WTC11 (cell line): ENCODE results near the gene CLPSL1. TPM values are rescaled to one million over a fixed set of nuclear protein-coding genes. Genes with fewer than 3 reads are reported as not detected.

ENCODE experiments used
- ATAC-seq: fragments of 200-7000 bp; cut with Tn5 transposase; 2 replicates; pipeline ENCODE4 v1.10.0; 2021; ENCODE audit warnings: mild to moderate bottlenecking, moderate library complexity
- CTCF ChIA-PET: fragments of 300-600 bp; sonication (Branson Sonifier 250); formaldehyde crosslinking; loops from one replicate; lab custom pipeline; 2021; ENCODE audit warnings: antibody characterized with exemption; lab: Charles Lee
- POLR2A ChIA-PET: fragments of 350-600 bp; sonication (Branson Sonifier 250); formaldehyde crosslinking; loops from one replicate; lab custom pipeline; 2021; ENCODE audit warnings: antibody characterized with exemption; lab: Charles Lee
- DNase-seq: peaks from one replicate; pipeline ENCODE4 v3.0.0; 2021; ENCODE audit warnings: low spot score
- H3K27ac Mint-ChIP-seq: 2 replicates; pipeline ENCODE4 v1.8.0; 2021; ENCODE audit warnings: mixed read lengths
- H3K27me3 Mint-ChIP-seq: 2 replicates; pipeline ENCODE4 v1.8.0; 2021; ENCODE audit warnings: low read depth, mild to moderate bottlenecking, moderate library complexity, mixed read lengths
- H3K36me3 Mint-ChIP-seq: 2 replicates; pipeline ENCODE4 v1.8.0; 2021; ENCODE audit warnings: mixed read lengths
- H3K4me1 Mint-ChIP-seq: 2 replicates; pipeline ENCODE4 v1.8.0; 2022; ENCODE audit warnings: mixed read lengths
- H3K4me3 Mint-ChIP-seq: 2 replicates; pipeline ENCODE4 v1.8.0; 2021; ENCODE audit warnings: mild to moderate bottlenecking, moderate library complexity, mixed read lengths
- H3K9me3 Mint-ChIP-seq: 2 replicates; pipeline ENCODE4 v1.8.0; 2021; ENCODE audit warnings: mixed read lengths
- CREM ChIP-seq: sonication (generic); formaldehyde crosslinking; IDR thresholded peaks from 2 replicates; pipeline ENCODE4 v1.8.1; 2022; ENCODE audit warnings: mild to moderate bottlenecking, missing genetic modification reagents, moderate library complexity
- ETV6 ChIP-seq: sonication (generic); formaldehyde crosslinking; IDR thresholded peaks from 2 replicates; pipeline ENCODE4 v1.8.1; 2022; ENCODE audit warnings: mild to moderate bottlenecking, missing genetic modification reagents
- GTF2I ChIP-seq: fragments of 250-450 bp; sonication (Bioruptor Pico); conservative IDR thresholded peaks from 2 replicates; pipeline ENCODE4 v1.4.0; 2021; ENCODE audit warnings: mild to moderate bottlenecking
- JAZF1 ChIP-seq: fragments of 250-450 bp; sonication (Bioruptor Pico); IDR thresholded peaks from 2 replicates; pipeline ENCODE4 v1.9.0; 2021; ENCODE audit warnings: moderate library complexity, mild to moderate bottlenecking, inconsistent platforms
- MYBL2 ChIP-seq: sonication (generic); formaldehyde crosslinking; IDR thresholded peaks from 2 replicates; pipeline ENCODE4 v1.8.1; 2023; ENCODE audit warnings: mild to moderate bottlenecking, moderate library complexity, missing genetic modification reagents
- TEAD1 ChIP-seq: sonication (generic); formaldehyde crosslinking; IDR thresholded peaks from 2 replicates; pipeline ENCODE4 v1.8.0; 2022; ENCODE audit warnings: mild to moderate bottlenecking, missing genetic modification reagents
- TP53 ChIP-seq: sonication (generic); formaldehyde crosslinking; IDR thresholded peaks from 2 replicates; pipeline ENCODE4 v1.8.1; 2023; ENCODE audit warnings: mild to moderate bottlenecking, missing genetic modification reagents
- ZBTB21 ChIP-seq: sonication (generic); formaldehyde crosslinking; IDR thresholded peaks from 2 replicates; pipeline ENCODE4 v1.8.1; 2023; ENCODE audit warnings: mild to moderate bottlenecking, missing genetic modification reagents, borderline replicate concordance
- ZNF138 ChIP-seq: sonication (generic); formaldehyde crosslinking; conservative IDR thresholded peaks from 2 replicates; pipeline ENCODE4 v1.8.1; 2022; ENCODE audit warnings: mild to moderate bottlenecking, moderate library complexity, missing genetic modification reagents
- ZNF317 ChIP-seq: sonication (generic); formaldehyde crosslinking; IDR thresholded peaks from 2 replicates; pipeline ENCODE4 v1.8.1; 2023; ENCODE audit warnings: low read depth, mild to moderate bottlenecking, moderate library complexity, missing genetic modification reagents, borderline replicate concordance
- total RNA-seq: library from RNA; stranded (reverse); gene quantifications from 3 replicates; pipeline ENCODE4 v1.2.3, GENCODE V29; 2021
- TF ChIP-seq, protein P1 (sequence below): fragments of 250-450 bp; sonication (Bioruptor Pico); conservative IDR thresholded peaks from 2 replicates; pipeline ENCODE4 v1.9.0; 2021; ENCODE audit warnings: mild to moderate bottlenecking
- TF ChIP-seq, protein P2 (sequence below): sonication (generic); formaldehyde crosslinking; IDR thresholded peaks from 2 replicates; pipeline ENCODE4 v1.8.1; 2022; ENCODE audit warnings: missing genetic modification reagents, borderline replicate concordance
- TF ChIP-seq, protein P3 (sequence below): sonication (generic); formaldehyde crosslinking; conservative IDR thresholded peaks from 2 replicates; pipeline ENCODE4 v1.8.1; 2022; ENCODE audit warnings: mild to moderate bottlenecking, missing genetic modification reagents
- TF ChIP-seq, protein P4 (sequence below): sonication (generic); formaldehyde crosslinking; IDR thresholded peaks from 2 replicates; pipeline ENCODE4 v1.8.0; 2022; ENCODE audit warnings: mild to moderate bottlenecking, missing genetic modification reagents
- TF ChIP-seq, protein P5 (sequence below): sonication (generic); formaldehyde crosslinking; IDR thresholded peaks from 2 replicates; pipeline ENCODE4 v1.8.0; 2023; ENCODE audit warnings: missing genetic modification reagents, mild to moderate bottlenecking, borderline replicate concordance
- TF ChIP-seq, protein P6 (sequence below): fragments of 250-450 bp; sonication (Bioruptor Pico); IDR thresholded peaks from 2 replicates; pipeline ENCODE4 v2.1.2; 2022; ENCODE audit warnings: mild to moderate bottlenecking, moderate library complexity

CLPSL1 gene
- total RNA-seq, 1 experiment from 2014 or later = 0.42 TPM

DNA sequence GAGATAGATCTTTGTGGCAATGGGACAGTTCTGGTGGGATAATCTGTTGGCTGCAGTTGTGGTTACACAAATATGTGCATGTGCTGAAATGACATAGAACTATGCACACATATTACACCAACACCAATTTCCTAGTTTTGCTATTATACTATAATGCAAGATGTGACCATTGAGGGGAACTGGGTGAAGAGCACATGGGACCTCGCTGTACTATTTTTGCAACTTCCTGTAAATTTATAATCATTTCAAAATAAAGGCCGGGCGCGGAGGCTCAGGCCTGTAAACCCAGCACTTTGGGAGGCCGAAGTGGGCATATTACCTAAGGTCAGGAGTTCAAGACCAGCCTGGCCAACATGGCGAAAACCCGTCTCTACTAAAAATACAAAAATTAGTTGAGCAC is 35.3 kb upstream of the CLPSL1 start:
- ATAC-seq = no peak

More for the DNA sequence above, 35.3 kb upstream of the CLPSL1 start:
- TF ChIP-seq ETV6 (CRISPR knock-in tag) (no peak), ZNF138 (CRISPR knock-in tag) (no peak), TEAD1 (CRISPR knock-in tag) (no peak), ZBTB21 (no peak), TP53 (CRISPR knock-in tag) (no peak), ZNF317 (CRISPR knock-in tag) (no peak), GTF2I (CRISPR knock-in tag) (no peak), CREM (CRISPR knock-in tag) (no peak), MYBL2 (CRISPR knock-in tag) (no peak), JAZF1 (CRISPR knock-in tag) (no peak)
- TF ChIP-seq, protein P1, sequence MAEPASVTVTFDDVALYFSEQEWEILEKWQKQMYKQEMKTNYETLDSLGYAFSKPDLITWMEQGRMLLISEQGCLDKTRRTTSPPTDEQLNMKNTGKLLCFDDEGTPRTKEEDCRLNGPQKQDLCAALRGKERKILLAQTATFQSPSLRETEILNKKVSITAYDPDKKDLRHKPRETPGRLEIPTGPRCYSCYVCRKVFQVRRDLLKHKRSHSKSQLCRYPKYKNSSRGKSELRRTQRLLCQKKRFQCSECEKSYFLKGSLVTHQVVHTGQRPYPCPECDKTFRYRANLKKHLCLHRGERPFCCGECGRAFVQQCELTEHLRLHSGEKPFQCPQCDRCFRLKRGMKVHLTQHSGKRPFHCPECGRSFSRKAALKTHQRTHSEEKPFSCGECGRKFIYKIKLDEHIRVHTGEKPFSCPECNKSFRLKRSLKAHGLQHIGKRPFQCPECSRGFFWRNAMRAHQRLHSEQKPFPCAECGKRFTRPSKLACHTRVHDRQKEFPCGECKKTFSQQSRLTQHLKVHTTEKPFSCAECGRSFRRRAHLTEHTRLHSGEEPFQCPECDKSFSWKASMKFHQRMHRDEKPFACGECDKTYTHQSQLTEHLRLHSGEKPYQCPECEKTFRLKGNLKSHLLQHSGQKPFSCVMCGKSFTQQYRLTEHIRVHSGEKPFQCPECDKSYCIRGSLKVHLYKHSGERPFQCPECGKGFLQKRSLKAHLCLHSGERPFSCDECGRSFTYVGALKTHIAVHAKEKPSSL (CRISPR knock-in tag) = no peak
- TF ChIP-seq, protein P2, sequence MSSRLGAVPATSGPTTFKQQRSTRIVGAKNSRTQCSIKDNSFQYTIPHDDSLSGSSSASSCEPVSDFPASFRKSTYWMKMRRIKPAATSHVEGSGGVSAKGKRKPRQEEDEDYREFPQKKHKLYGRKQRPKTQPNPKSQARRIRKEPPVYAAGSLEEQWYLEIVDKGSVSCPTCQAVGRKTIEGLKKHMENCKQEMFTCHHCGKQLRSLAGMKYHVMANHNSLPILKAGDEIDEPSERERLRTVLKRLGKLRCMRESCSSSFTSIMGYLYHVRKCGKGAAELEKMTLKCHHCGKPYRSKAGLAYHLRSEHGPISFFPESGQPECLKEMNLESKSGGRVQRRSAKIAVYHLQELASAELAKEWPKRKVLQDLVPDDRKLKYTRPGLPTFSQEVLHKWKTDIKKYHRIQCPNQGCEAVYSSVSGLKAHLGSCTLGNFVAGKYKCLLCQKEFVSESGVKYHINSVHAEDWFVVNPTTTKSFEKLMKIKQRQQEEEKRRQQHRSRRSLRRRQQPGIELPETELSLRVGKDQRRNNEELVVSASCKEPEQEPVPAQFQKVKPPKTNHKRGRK (CRISPR knock-in tag) = no peak
- TF ChIP-seq, protein P3, sequence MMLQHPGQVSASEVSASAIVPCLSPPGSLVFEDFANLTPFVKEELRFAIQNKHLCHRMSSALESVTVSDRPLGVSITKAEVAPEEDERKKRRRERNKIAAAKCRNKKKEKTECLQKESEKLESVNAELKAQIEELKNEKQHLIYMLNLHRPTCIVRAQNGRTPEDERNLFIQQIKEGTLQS (CRISPR knock-in tag) = no peak
- TF ChIP-seq, protein P4, sequence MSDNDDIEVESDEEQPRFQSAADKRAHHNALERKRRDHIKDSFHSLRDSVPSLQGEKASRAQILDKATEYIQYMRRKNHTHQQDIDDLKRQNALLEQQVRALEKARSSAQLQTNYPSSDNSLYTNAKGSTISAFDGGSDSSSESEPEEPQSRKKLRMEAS (CRISPR knock-in tag) = no peak
- TF ChIP-seq, protein P5, sequence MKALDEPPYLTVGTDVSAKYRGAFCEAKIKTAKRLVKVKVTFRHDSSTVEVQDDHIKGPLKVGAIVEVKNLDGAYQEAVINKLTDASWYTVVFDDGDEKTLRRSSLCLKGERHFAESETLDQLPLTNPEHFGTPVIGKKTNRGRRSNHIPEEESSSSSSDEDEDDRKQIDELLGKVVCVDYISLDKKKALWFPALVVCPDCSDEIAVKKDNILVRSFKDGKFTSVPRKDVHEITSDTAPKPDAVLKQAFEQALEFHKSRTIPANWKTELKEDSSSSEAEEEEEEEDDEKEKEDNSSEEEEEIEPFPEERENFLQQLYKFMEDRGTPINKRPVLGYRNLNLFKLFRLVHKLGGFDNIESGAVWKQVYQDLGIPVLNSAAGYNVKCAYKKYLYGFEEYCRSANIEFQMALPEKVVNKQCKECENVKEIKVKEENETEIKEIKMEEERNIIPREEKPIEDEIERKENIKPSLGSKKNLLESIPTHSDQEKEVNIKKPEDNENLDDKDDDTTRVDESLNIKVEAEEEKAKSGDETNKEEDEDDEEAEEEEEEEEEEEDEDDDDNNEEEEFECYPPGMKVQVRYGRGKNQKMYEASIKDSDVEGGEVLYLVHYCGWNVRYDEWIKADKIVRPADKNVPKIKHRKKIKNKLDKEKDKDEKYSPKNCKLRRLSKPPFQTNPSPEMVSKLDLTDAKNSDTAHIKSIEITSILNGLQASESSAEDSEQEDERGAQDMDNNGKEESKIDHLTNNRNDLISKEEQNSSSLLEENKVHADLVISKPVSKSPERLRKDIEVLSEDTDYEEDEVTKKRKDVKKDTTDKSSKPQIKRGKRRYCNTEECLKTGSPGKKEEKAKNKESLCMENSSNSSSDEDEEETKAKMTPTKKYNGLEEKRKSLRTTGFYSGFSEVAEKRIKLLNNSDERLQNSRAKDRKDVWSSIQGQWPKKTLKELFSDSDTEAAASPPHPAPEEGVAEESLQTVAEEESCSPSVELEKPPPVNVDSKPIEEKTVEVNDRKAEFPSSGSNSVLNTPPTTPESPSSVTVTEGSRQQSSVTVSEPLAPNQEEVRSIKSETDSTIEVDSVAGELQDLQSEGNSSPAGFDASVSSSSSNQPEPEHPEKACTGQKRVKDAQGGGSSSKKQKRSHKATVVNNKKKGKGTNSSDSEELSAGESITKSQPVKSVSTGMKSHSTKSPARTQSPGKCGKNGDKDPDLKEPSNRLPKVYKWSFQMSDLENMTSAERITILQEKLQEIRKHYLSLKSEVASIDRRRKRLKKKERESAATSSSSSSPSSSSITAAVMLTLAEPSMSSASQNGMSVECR (CRISPR knock-in tag) = no peak
- TF ChIP-seq, protein P6, sequence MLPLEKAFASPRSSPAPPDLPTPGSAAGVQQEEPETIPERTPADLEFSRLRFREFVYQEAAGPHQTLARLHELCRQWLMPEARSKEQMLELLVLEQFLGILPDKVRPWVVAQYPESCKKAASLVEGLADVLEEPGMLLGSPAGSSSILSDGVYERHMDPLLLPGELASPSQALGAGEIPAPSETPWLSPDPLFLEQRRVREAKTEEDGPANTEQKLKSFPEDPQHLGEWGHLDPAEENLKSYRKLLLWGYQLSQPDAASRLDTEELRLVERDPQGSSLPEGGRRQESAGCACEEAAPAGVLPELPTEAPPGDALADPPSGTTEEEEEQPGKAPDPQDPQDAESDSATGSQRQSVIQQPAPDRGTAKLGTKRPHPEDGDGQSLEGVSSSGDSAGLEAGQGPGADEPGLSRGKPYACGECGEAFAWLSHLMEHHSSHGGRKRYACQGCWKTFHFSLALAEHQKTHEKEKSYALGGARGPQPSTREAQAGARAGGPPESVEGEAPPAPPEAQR (CRISPR knock-in tag) = no peak
- Mint-ChIP-seq H3K36me3 (0 out of 2 replicates have a peak, but pooled peaks cover 3% of the 10 kb centered on the region), H3K4me1 (peaks cover 21% of the 10 kb centered on the region), H3K4me3 (no peak overlapping the region), H3K27ac (no peak overlapping the region), H3K9me3 (peaks cover 9% of the 10 kb centered on the region), H3K27me3 (no peaks in the 10 kb centered on the region; the same call in 1 of the 2 replicates)
- ChIA-PET CTCF (interaction anchor here (1.5 kb wide), 1 partner anchor 12 kb away, joined by 3 read pairs; no protein-coding TSS in a partner anchor), POLR2A (no interaction called here)
- DNase-seq = no peak
